H1 (cell line): ENCODE measurements around the gene ARFGAP3. TPM values are rescaled to one million over a fixed set of nuclear protein-coding genes. Genes with fewer than 3 reads are reported as not detected.

Experiments
- CTCF ChIA-PET: fragments of 300-600 bp; sonication (Branson Sonifier 250); formaldehyde crosslinking; loops from one replicate; lab custom pipeline; 2021; ENCODE audit not compliant: partially characterized antibody; lab: Charles Lee
- POLR2A ChIA-PET: fragments of 300-600 bp; sonication (Branson Sonifier 250); formaldehyde crosslinking; loops from one replicate; lab custom pipeline; 2021; ENCODE audit warnings: inconsistent platforms; ENCODE audit not compliant: partially characterized antibody; lab: Charles Lee
- DNase-seq, 2 experiments: peaks; one replicate each; pipeline versions ENCODE4 v3.0.0 to v3.0.0-alpha.2; 2010 to 2022; ENCODE audit warnings: low spot score in 2 of 2, low read depth in 1 of 2, mixed read lengths in 1 of 2
- FAIRE-seq: peaks from 2 replicates; lab custom pipeline; 2011; peaks lifted over from hg19 to GRCh38; lab: Jason Lieb, UNC
- H2AFZ ChIP-seq: 2 replicates; pipeline ENCODE4 v1.8.1; 2012; ENCODE audit warnings: low read length, inconsistent platforms
- H2AK5ac ChIP-seq: 2 replicates; pipeline ENCODE4 v1.6.1; 2013; ENCODE audit warnings: low read depth, low read length
- H2BK120ac ChIP-seq: replicated peaks from 2 replicates; pipeline ENCODE3; 2013; ENCODE audit warnings: low read depth, low read length, inconsistent platforms
- H2BK12ac ChIP-seq: 2 replicates; pipeline ENCODE4 v1.6.1; 2013; ENCODE audit warnings: low read depth, low read length
- H2BK15ac ChIP-seq: 2 replicates; pipeline ENCODE4 v1.6.1; 2013; ENCODE audit warnings: low read length
- H2BK20ac ChIP-seq: 2 replicates; pipeline ENCODE4 v1.6.1; 2013; ENCODE audit warnings: low read length
- H2BK5ac ChIP-seq: 2 replicates; pipeline ENCODE4 v1.6.1; 2013; ENCODE audit warnings: low read depth, low read length
- H3K14ac ChIP-seq: 2 replicates; pipeline ENCODE4 v1.6.1; 2013; ENCODE audit warnings: inconsistent platforms; ENCODE audit not compliant: insufficient read length
- H3K18ac ChIP-seq: 2 replicates; pipeline ENCODE4 v1.6.1; 2013; ENCODE audit warnings: low read length; ENCODE audit errors: extremely low read depth
- H3K23ac ChIP-seq: 2 replicates; pipeline ENCODE4 v1.6.1; 2013; ENCODE audit warnings: inconsistent platforms; ENCODE audit not compliant: insufficient read length
- H3K23me2 ChIP-seq: 2 replicates; pipeline ENCODE4 v1.6.1; 2013; ENCODE audit warnings: low read depth, low read length
- H3K27ac ChIP-seq: 2 replicates; pipeline ENCODE4 v1.6.1; 2011; ENCODE audit warnings: low read depth, low read length, inconsistent platforms
- H3K27me3 ChIP-seq, 4 experiments: replicated peaks in 1 of 4; 1 replicate in 1 of 4; 2 replicates in 3 of 4; pipeline versions ENCODE4 v1.6.1 to v1.8.1; 2011 to 2013; ENCODE audit warnings: low read length in 3 of 4, mild to moderate bottlenecking in 3 of 4, inconsistent platforms in 2 of 4, mixed read lengths in 2 of 4, moderate library complexity in 1 of 4; ENCODE audit not compliant: control insufficient read depth in 3 of 4, insufficient read depth in 3 of 4; ENCODE audit errors: extremely low read depth in 1 of 4
- H3K36me3 ChIP-seq, 4 experiments: 2 replicates each; pipeline versions ENCODE4 v1.6.1 to v1.8.1; 2011 to 2013; ENCODE audit warnings: mild to moderate bottlenecking in 4 of 4, low read length in 3 of 4, moderate library complexity in 2 of 4, control low read depth in 1 of 4, inconsistent platforms in 1 of 4; ENCODE audit not compliant: insufficient read depth in 4 of 4, control insufficient read depth in 2 of 4
- H3K4ac ChIP-seq: replicated peaks from 2 replicates; pipeline ENCODE3; 2013; ENCODE audit warnings: low read length, low read depth, mixed read lengths, inconsistent platforms; ENCODE audit not compliant: insufficient read length
- H3K4me1 ChIP-seq, 4 experiments: replicated peaks in 1 of 4; 1 replicate in 1 of 4; 2 replicates in 3 of 4; pipeline versions ENCODE4 v1.6.1 to v1.8.1; 2011 to 2013; ENCODE audit warnings: low read length in 3 of 4, inconsistent platforms in 2 of 4, mixed read lengths in 1 of 4; ENCODE audit not compliant: insufficient read depth in 4 of 4, control insufficient read depth in 3 of 4
- H3K4me2 ChIP-seq, 2 experiments: 2 replicates each; pipeline versions ENCODE4 v1.6.1 to v1.8.1; 2011 to 2013; ENCODE audit warnings: low read depth in 2 of 2, low read length in 2 of 2, control low read depth in 1 of 2, inconsistent platforms in 1 of 2, mild to moderate bottlenecking in 1 of 2; ENCODE audit not compliant: insufficient read depth in 1 of 2
- H3K4me3 ChIP-seq, 4 experiments: fragments of 200-600, 300-600 bp in 1 of 4; sonication (generic), shearing (Covaris generic), sonication (Bioruptor Twin) in 1 of 4; 2 replicates each; pipeline versions ENCODE4 v1.5.1 to v1.8.1; 2011 to 2016; ENCODE audit warnings: low read length in 4 of 4, low read depth in 3 of 4, control low read depth in 2 of 4, inconsistent platforms in 2 of 4, mild to moderate bottlenecking in 2 of 4, mixed read lengths in 1 of 4, moderate library complexity in 1 of 4; ENCODE audit not compliant: insufficient read depth in 2 of 4; ENCODE audit errors: extremely low read depth in 1 of 4
- H3K56ac ChIP-seq: replicated peaks from 2 replicates; pipeline ENCODE3; 2013; ENCODE audit warnings: low read depth, mild to moderate bottlenecking, mixed read lengths, low read length, inconsistent platforms; ENCODE audit not compliant: insufficient read length
- H3K79me1 ChIP-seq: 2 replicates; pipeline ENCODE4 v1.6.1; 2013; ENCODE audit warnings: low read depth, low read length, control low read depth
- H3K79me2 ChIP-seq, 2 experiments: 2 replicates each; pipeline versions ENCODE4 v1.6.1 to v1.8.1; 2012 to 2013; ENCODE audit warnings: low read length in 2 of 2, mild to moderate bottlenecking in 2 of 2, inconsistent platforms in 1 of 2; ENCODE audit not compliant: insufficient read depth in 2 of 2, control insufficient read depth in 1 of 2
- H3K9ac ChIP-seq, 4 experiments: replicated peaks in 1 of 4; 1 replicate in 1 of 4; 2 replicates in 3 of 4; pipeline versions ENCODE4 v1.6.1 to v1.8.1; 2011 to 2013; ENCODE audit warnings: low read depth in 3 of 4, low read length in 3 of 4, control low read depth in 2 of 4, mild to moderate bottlenecking in 2 of 4, moderate library complexity in 2 of 4, inconsistent platforms in 1 of 4; ENCODE audit errors: extremely low read depth in 1 of 4
- H3K9me3 ChIP-seq, 2 experiments: 2 replicates each; pipeline versions ENCODE4 v1.6.1 to v1.8.1; 2012 to 2013; ENCODE audit warnings: mild to moderate bottlenecking in 2 of 2, moderate library complexity in 2 of 2, control low read depth in 1 of 2, inconsistent platforms in 1 of 2, low read depth in 1 of 2, low read length in 1 of 2, mixed read lengths in 1 of 2; ENCODE audit not compliant: insufficient read depth in 2 of 2
- H4K20me1 ChIP-seq, 2 experiments: replicated peaks in 1 of 2; 2 replicates each; pipeline versions ENCODE3 to v1.8.1; 2011 to 2013; ENCODE audit warnings: inconsistent platforms in 2 of 2, low read length in 2 of 2, mild to moderate bottlenecking in 1 of 2; ENCODE audit not compliant: insufficient read depth in 2 of 2, control insufficient read depth in 1 of 2
- H4K5ac ChIP-seq: 2 replicates; pipeline ENCODE4 v1.6.1; 2013; ENCODE audit warnings: low read length, low read depth, mixed read lengths, inconsistent platforms; ENCODE audit not compliant: insufficient read length
- H4K8ac ChIP-seq: 2 replicates; pipeline ENCODE4 v1.8.0; 2013; ENCODE audit warnings: mild to moderate bottlenecking, moderate library complexity, low read length, inconsistent platforms; ENCODE audit not compliant: insufficient read depth; ENCODE audit errors: extremely low read depth
- H4K91ac ChIP-seq: replicated peaks from 2 replicates; pipeline ENCODE3; 2013; ENCODE audit warnings: low read length, mixed read lengths, inconsistent platforms; ENCODE audit not compliant: insufficient read length
- CBX5 ChIP-seq: fragments of 300-800, 300-1000 bp; sonication (generic); IDR thresholded peaks from 2 replicates; pipeline ENCODE4 v1.7.1; 2016; ENCODE audit warnings: antibody characterized with exemption, low read length, low read depth
- KDM5A ChIP-seq: fragments of 200-600 bp; IDR thresholded peaks from 2 replicates; pipeline ENCODE4 v1.7.1; 2012; ENCODE audit warnings: mild to moderate bottlenecking, low read length, inconsistent platforms, mixed read lengths
- NANOG ChIP-seq: IDR thresholded peaks from 2 replicates; pipeline ENCODE4 v1.6.1; 2011; ENCODE audit warnings: low read length, low read depth, mild to moderate bottlenecking, inconsistent platforms; ENCODE audit not compliant: insufficient read depth, poor library complexity, severe bottlenecking
- SAP30 ChIP-seq: fragments of 300-600 bp; sonication (generic); IDR thresholded peaks from 2 replicates; pipeline ENCODE4 v1.7.1; 2012; ENCODE audit warnings: low read length, moderate library complexity, mild to moderate bottlenecking, inconsistent platforms; ENCODE audit not compliant: insufficient read depth, insufficient replicate concordance
- SIN3A ChIP-seq, 2 experiments: IDR thresholded peaks in 1 of 2; conservative IDR thresholded peaks in 1 of 2; 2 replicates each; pipeline ENCODE4 v1.6.1; 2011 to 2012; ENCODE audit warnings: low read length in 2 of 2, improper control_type of control experiment in 1 of 2, low read depth in 1 of 2, mild to moderate bottlenecking in 1 of 2
- SIX5 ChIP-seq: IDR thresholded peaks from 2 replicates; pipeline ENCODE4 v1.6.1; 2011; ENCODE audit warnings: mild to moderate bottlenecking, low read depth, low read length
- WGBS, 2 experiments: shearing (Covaris generic) in 1 of 2; methylation state at CpG; one replicate each; pipeline versions ENCODE4 v1.1.6 to v1.1.7; 2013 to 2015; ENCODE audit warnings: low lambda C conversion rate in 2 of 2, mixed read lengths in 2 of 2, inconsistent platforms in 1 of 2, low coverage in 1 of 2, missing lambda C conversion rate in 1 of 2; ENCODE audit not compliant: insufficient replicate concordance in 2 of 2, insufficient coverage in 1 of 2, insufficient read length in 1 of 2; ENCODE audit errors: extremely low coverage in 1 of 2, missing lambda C conversion rate in 1 of 2; 5-methylcytosine and 5-hydroxymethylcytosine counted together
- polyA plus RNA-seq, 7 experiments: library from polyadenylated mRNA; depleted of rRNA in 3 of 7; stranded (reverse) in 5 of 7; unstranded in 2 of 7; fragments of >200 nt in 5 of 7; fragments of 200-250 nt in 2 of 7; gene quantifications; 1 replicate in 5 of 7; 2 replicates in 1 of 7; 4 replicates in 1 of 7; pipeline versions ENCODE4 v1.2.1 to v1.2.3, GENCODE V29; 2011 to 2013; ENCODE audit warnings: missing spikeins in 2 of 7, mixed read lengths in 2 of 7
- total RNA-seq: library from RNA; stranded (reverse); fragmentation: NEBNext Ultra II Directional; extraction: Animal tissue kit (Norgen Biotek cat#: 25700); gene quantifications from 2 replicates; pipeline ENCODE4 v1.2.1, GENCODE V29; 2021

Gene ARFGAP3
- total and polyA plus RNA-seq, 2 of the 8 experiments (the other 6 are each of a cell fraction or from before 2014, with no cell fraction given): 9.7 to 16.0 TPM

- H4K5ac ChIP-seq: no peak overlapping the region
- DNase-seq: no peak
- H4K91ac ChIP-seq: no peak overlapping the region
- no peaks in the 10 kb centered on the region for H3K23me2 ChIP-seq
- no peak overlapping the region for H3K9ac ChIP-seq
- no peak overlapping the region for H3K14ac ChIP-seq
- no peak overlapping the region for H2BK5ac ChIP-seq
- no peaks in the 10 kb centered on the region for H3K27me3 ChIP-seq
- H4K20me1 ChIP-seq: peaks cover 7 to 11% of the 10 kb centered on the region in 2 experiments
- H3K18ac ChIP-seq: no peak overlapping the region
- no peaks in the 10 kb centered on the region for H3K9me3 ChIP-seq
- no peak overlapping the region for H2BK15ac ChIP-seq
- H3K36me3 ChIP-seq: peaks cover 11 to 33% (median 26%) of the 10 kb centered on the region in 4 experiments; a peak in 6 of 8 replicates
- no peak overlapping the region for H3K27ac ChIP-seq
- no peak overlapping the region for H2AFZ ChIP-seq
- H3K79me1 ChIP-seq: no peaks in the 10 kb centered on the region
- no peak overlapping the region for H3K56ac ChIP-seq
- H3K23ac ChIP-seq: no peak overlapping the region
- FAIRE-seq: no peak
- H2BK12ac ChIP-seq: no peak overlapping the region
- ChIA-PET POLR2A (interaction anchor here (1.2 to 1.6 kb wide), 2 partner anchors 139 to 255 kb away, joined by 3 to 7 read pairs; partner anchors contain the start of gene PACSIN2), CTCF (interaction anchor here (1.2 to 3.4 kb wide), 5 partner anchors 8 to 267 kb away, joined by 3 to 22 read pairs (median 4); no protein-coding TSS in a partner anchor)
- no peak overlapping the region for H2BK20ac ChIP-seq
- H3K4me1 ChIP-seq: no peaks in the 10 kb centered on the region; a peak in 1 of 7 replicates
- H2AK5ac ChIP-seq: no peak overlapping the region
- WGBS, 2 experiments: 90% methylated on average over 9 of the region's 17 CpGs; no CpG with 5 or more reads in 1 of the 2 experiments
- H2BK120ac ChIP-seq: no peak overlapping the region
- H3K4me2 ChIP-seq: no peak overlapping the region
- H3K79me2 ChIP-seq: no peaks in the 10 kb centered on the region
- TF ChIP-seq SIX5 (no peak), KDM5A (no peak), NANOG (no peak), SIN3A (conservative IDR thresholded peaks at IDR 0.05 in 1 of 2, IDR thresholded peaks at IDR 0.05 in 1 of 2; ENCODE audit: low read depth in 1 of 2, low read length in 2 of 2) (no peak), CBX5 (no peak), SAP30 (no peak)
- TF ChIP-seq, all 59 proteins: peak for 0
- Histone ChIP-seq H3K4me3 (no peak overlapping the region), H3K4ac (no peak overlapping the region), H4K8ac (no peak overlapping the region)
Measured at GRCh38 chr22:42876041-42876440, 19.0 kb upstream of the ARFGAP3 start.
